A549 (cell line): ENCODE results near the gene MAN2A2. TPM values are rescaled to one million over a fixed set of nuclear protein-coding genes. Genes with fewer than 3 reads are reported as not detected.

Experiments used
- ATAC-seq, 2 experiments: fragments of 200-7000 bp in 1 of 2; fragments of >200 bp in 1 of 2; cut with Nextera tagmentation in 1 of 2; cut with Tn5 transposase in 1 of 2; 3 replicates each; pipeline versions ENCODE4 v1.8.0 to v1.9.1; 2018 to 2020; ENCODE audit warnings: mild to moderate bottlenecking in 1 of 2, moderate library complexity in 1 of 2
- CTCF ChIA-PET: fragments of 300-600 bp; sonication (Branson Sonifier 250); formaldehyde crosslinking; extraction: SDS; loops from one replicate; lab custom pipeline; 2021; ENCODE audit warnings: antibody characterized with exemption, inconsistent platforms; lab: Yijun Ruan, JAX
- POLR2A ChIA-PET: fragments of 350-600 bp; formaldehyde crosslinking; extraction: SDS; loops from one replicate; lab custom pipeline; 2021; ENCODE audit warnings: antibody characterized with exemption, inconsistent platforms; lab: Yijun Ruan, JAX
- DNase-seq, 2 experiments: peaks; one replicate each; pipeline versions ENCODE4 v3.0.0 to v3.0.0-alpha.2; 2011 to 2016; ENCODE audit warnings: low read depth in 1 of 2, low spot score in 1 of 2
- FAIRE-seq: peaks from 2 replicates; lab custom pipeline; 2011; peaks lifted over from hg19 to GRCh38; lab: Jason Lieb, UNC
- H3K27ac ChIP-seq, 2 experiments: fragments of >200 bp; sonication (Bioruptor Twin); formaldehyde crosslinking; 3 replicates each; pipeline ENCODE4 v1.5.1; 2016 to 2017
- H3K4me1 ChIP-seq: fragments of >200 bp; sonication (Bioruptor Twin); formaldehyde crosslinking; 3 replicates; pipeline ENCODE4 v1.6.1; 2016
- H3K4me2 ChIP-seq: fragments of >200 bp; sonication (Bioruptor Twin); formaldehyde crosslinking; 3 replicates; pipeline ENCODE4 v1.6.1; 2016
- H3K4me3 ChIP-seq: fragments of >200 bp; sonication (Bioruptor Twin); formaldehyde crosslinking; 3 replicates; pipeline ENCODE4 v1.5.1; 2016
- H3K9me3 ChIP-seq: fragments of >200 bp; sonication (Bioruptor Twin); formaldehyde crosslinking; 3 replicates; pipeline ENCODE4 v1.6.1; 2016
- BCL3 ChIP-seq: fragments of >200 bp; sonication (Bioruptor Twin); formaldehyde crosslinking; IDR thresholded peaks from 3 replicates; pipeline ENCODE4 v1.6.1; 2016
- CBX2 ChIP-seq: fragments of 200-600 bp; sonication (generic); IDR thresholded peaks from 2 replicates; pipeline ENCODE4 v1.6.1; 2016; ENCODE audit warnings: low read depth, mild to moderate bottlenecking, borderline replicate concordance
- CHD2 ChIP-seq: fragments of 150-350 bp; IDR thresholded peaks from 2 replicates; pipeline ENCODE4 v1.6.1; 2014; ENCODE audit warnings: low read length; ENCODE audit not compliant: partially characterized antibody
- EHF ChIP-seq: fragments of 250-450 bp; sonication (Bioruptor Pico); IDR thresholded peaks from 2 replicates; pipeline ENCODE4 v1.5.0; 2020; ENCODE audit warnings: mild to moderate bottlenecking
- EHMT2 ChIP-seq: fragments of 200-600 bp; sonication (generic); IDR thresholded peaks from 2 replicates; pipeline ENCODE4 v1.6.1; 2016; ENCODE audit warnings: antibody characterized with exemption, low read depth, mild to moderate bottlenecking, moderate library complexity
- ESRRA ChIP-seq: fragments of 150-350 bp; IDR thresholded peaks from 2 replicates; pipeline ENCODE4 v1.6.1; 2014; ENCODE audit warnings: mild to moderate bottlenecking, low read length, borderline replicate concordance
- FOSB ChIP-seq: fragments of 250-450 bp; sonication (Bioruptor Pico); IDR thresholded peaks from 2 replicates; pipeline ENCODE4 v1.5.0; 2020; ENCODE audit warnings: mild to moderate bottlenecking, moderate library complexity
- FOSL2 ChIP-seq, 2 experiments: fragments of 450-650 bp in 1 of 2; fragments of >200 bp in 1 of 2; sonication (Bioruptor Twin) in 1 of 2; formaldehyde crosslinking; IDR thresholded peaks; 2 replicates each; pipeline versions ENCODE4 v1.5.0 to v1.6.1; 2016 to 2020; ENCODE audit warnings: mild to moderate bottlenecking in 1 of 2, moderate library complexity in 1 of 2
- FOXS1 ChIP-seq: fragments of 250-450 bp; sonication (Bioruptor Pico); IDR thresholded peaks from 2 replicates; pipeline ENCODE4 v1.5.0; 2020; ENCODE audit warnings: mild to moderate bottlenecking, moderate library complexity
- GATA3 ChIP-seq: IDR thresholded peaks from 2 replicates; pipeline ENCODE4 v1.6.1; 2012; ENCODE audit warnings: borderline replicate concordance
- HEYL ChIP-seq: fragments of 250-450 bp; sonication (Bioruptor Pico); IDR thresholded peaks from 2 replicates; pipeline ENCODE4 v1.8.0; 2021; ENCODE audit warnings: mild to moderate bottlenecking, moderate library complexity
- HOXA7 ChIP-seq: fragments of 250-450 bp; sonication (Bioruptor Pico); IDR thresholded peaks from 2 replicates; pipeline ENCODE4 v1.5.0; 2020; ENCODE audit warnings: mild to moderate bottlenecking, moderate library complexity
- HOXB5 ChIP-seq: fragments of 250-450 bp; sonication (Bioruptor Pico); IDR thresholded peaks from 2 replicates; pipeline ENCODE4 v1.5.0; 2020; ENCODE audit warnings: mild to moderate bottlenecking, moderate library complexity
- KDM5A ChIP-seq: fragments of 200-600 bp; sonication (generic); IDR thresholded peaks from 2 replicates; pipeline ENCODE4 v1.6.1; 2016; ENCODE audit warnings: antibody characterized with exemption, mild to moderate bottlenecking
- MAX ChIP-seq: IDR thresholded peaks from 2 replicates; pipeline ENCODE4 v1.6.1; 2012
- MAZ ChIP-seq: fragments of 150-350 bp; IDR thresholded peaks from 2 replicates; pipeline ENCODE4 v1.6.1; 2014; ENCODE audit warnings: antibody characterized with exemption, low read depth, low read length, borderline replicate concordance
- NFE2L2 ChIP-seq: fragments of 150-350 bp; conservative IDR thresholded peaks from 2 replicates; pipeline ENCODE4 v1.6.1; 2014; ENCODE audit warnings: low read length
- PHF8 ChIP-seq: fragments of 200-600 bp; sonication (generic); IDR thresholded peaks from 2 replicates; pipeline ENCODE4 v1.6.1; 2016; ENCODE audit warnings: low read depth, mild to moderate bottlenecking, antibody characterized with exemption, moderate library complexity, borderline replicate concordance
- POLR2A ChIP-seq: IDR thresholded peaks from 2 replicates; pipeline ENCODE4 v1.6.1; 2012; ENCODE audit warnings: mild to moderate bottlenecking, low read length
- RAD21 ChIP-seq, 2 experiments: fragments of >200 bp in 1 of 2; sonication (Bioruptor Twin) in 1 of 2; formaldehyde crosslinking in 1 of 2; IDR thresholded peaks in 1 of 2; conservative IDR thresholded peaks in 1 of 2; 2 replicates in 1 of 2; 3 replicates in 1 of 2; pipeline ENCODE4 v1.6.1; 2012 to 2018; ENCODE audit warnings: inconsistent platforms in 1 of 2
- RARB ChIP-seq: fragments of 250-450 bp; sonication (Bioruptor Pico); IDR thresholded peaks from 2 replicates; pipeline ENCODE4 v1.8.0; 2021; ENCODE audit warnings: mild to moderate bottlenecking, moderate library complexity
- RCOR1 ChIP-seq: fragments of 150-350 bp; IDR thresholded peaks from 2 replicates; pipeline ENCODE4 v1.6.1; 2014; ENCODE audit warnings: antibody characterized with exemption, low read length, low read depth
- ZFP36 ChIP-seq: fragments of 450-650 bp; IDR thresholded peaks from 2 replicates; pipeline ENCODE4 v1.6.1; 2014; ENCODE audit warnings: borderline replicate concordance; ENCODE audit not compliant: partially characterized antibody
- ZNF302 ChIP-seq: fragments of 250-450 bp; sonication (Bioruptor Pico); IDR thresholded peaks from 2 replicates; pipeline ENCODE4 v1.9.0; 2021; ENCODE audit warnings: inconsistent platforms, mild to moderate bottlenecking, moderate library complexity
- WGBS: methylation state at CpG from one replicate; pipeline ENCODE4 v1.1.6; 2017; ENCODE audit errors: missing lambda C conversion rate; 5-methylcytosine and 5-hydroxymethylcytosine counted together
- polyA plus RNA-seq, 4 experiments: library from polyadenylated mRNA; depleted of rRNA in 3 of 4; stranded (reverse); fragments of >200 nt; fragmentation: RNase III in 1 of 4; extraction: RNeasy Plus Mini Kit Qiagen cat#74134 plus additional on column Dnase treatment in 1 of 4; gene quantifications; 2 replicates in 3 of 4; 3 replicates in 1 of 4; pipeline ENCODE4 v1.2.3, GENCODE V29; 2011 to 2017
- TF ChIP-seq, protein P1 (sequence below): IDR thresholded peaks from 2 replicates; pipeline ENCODE4 v1.6.1; 2012
- TF ChIP-seq, protein P2 (sequence below): fragments of >200 bp; sonication (Bioruptor Twin); formaldehyde crosslinking; IDR thresholded peaks from 2 replicates; pipeline ENCODE4 v1.6.1; 2016

MAN2A2 gene
- polyA plus RNA-seq, 2 of the 4 experiments (the other 2 are of a cell fraction), result 22.0 to 32.6 TPM

GRCh38 chr15:90875549-90875981, 27.5 kb upstream of the MAN2A2 start:
- no peak overlapping the region for H3K4me2 ChIP-seq
- ATAC-seq (no peak), FAIRE-seq (no peak), DNase-seq (no peak)
- no peak for TF ChIP-seq MAZ
- TF ChIP-seq FOSB (CRISPR knock-in tag), result no peak
- no peak for TF ChIP-seq CBX2
- no peak for TF ChIP-seq CHD2
- TF ChIP-seq HOXA7 (CRISPR knock-in tag), result no peak
- no peak for TF ChIP-seq MAX
- no peak overlapping the region for H3K27ac ChIP-seq
- CTCF ChIA-PET, result interaction anchor here (1.0 to 4.2 kb wide), 6 partner anchors 10 to 228 kb away, joined by 3 to 48 read pairs (median 4); partner anchors contain the start of genes FES and HDDC3
- POLR2A ChIA-PET, result no interaction called here
- WGBS, result 97% methylated on average over 11 of the region's 12 CpGs
- no peaks in the 10 kb centered on the region for H3K9me3 ChIP-seq
- no peak overlapping the region for H3K4me3 ChIP-seq
- peaks cover 29% of the 10 kb centered on the region for H3K4me1 ChIP-seq

DNA sequence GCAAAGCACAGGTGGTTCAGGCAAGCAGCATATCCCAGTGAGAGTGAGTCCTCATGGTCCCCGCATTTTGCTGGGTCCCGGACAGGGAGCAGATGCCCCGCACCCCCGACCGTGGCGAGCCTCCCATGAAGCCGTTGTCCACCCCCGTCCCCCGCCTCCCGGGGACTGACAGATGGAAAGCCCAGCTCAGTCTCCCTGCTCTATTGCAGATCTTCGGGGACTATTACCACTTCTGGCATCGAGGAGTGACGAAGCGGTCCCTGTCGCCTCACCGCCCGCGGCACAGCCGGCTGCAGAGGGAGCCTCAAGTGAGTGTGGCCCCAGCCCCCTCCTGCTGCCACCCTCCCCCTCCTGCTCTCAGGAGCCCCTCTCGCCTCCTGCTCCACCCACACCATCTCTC, 27.1 kb upstream of the MAN2A2 start:
- CTCF ChIA-PET, result interaction anchor here (1.0 to 4.2 kb wide), 6 partner anchors 10 to 228 kb away, joined by 3 to 48 read pairs (median 4); partner anchors contain the start of genes FES and HDDC3
- no peak overlapping the region for H3K4me3 ChIP-seq
- no peaks in the 10 kb centered on the region for H3K9me3 ChIP-seq
- WGBS, result 93% methylated on average over 17 of the region's 20 CpGs
- FAIRE-seq, result no peak
- H3K27ac ChIP-seq, result no peak overlapping the region
- no peak for ATAC-seq
- POLR2A ChIA-PET, result no interaction called here
- H3K4me1 ChIP-seq, result peaks cover 26% of the 10 kb centered on the region
- H3K4me2 ChIP-seq, result no peak overlapping the region
- DNase-seq, result no peak
- TF ChIP-seq CBX2 (no peak), KDM5A (no peak), NFE2L2 (no peak), EHF (CRISPR knock-in tag) (no peak), ESRRA (no peak), CHD2 (no peak), GATA3 (no peak), BCL3 (no peak), RAD21 (conservative IDR thresholded peaks at IDR 0.05 in 1 of 2, IDR thresholded peaks at IDR 0.05 in 1 of 2) (no peak), ZFP36 (no peak)
- TF ChIP-seq, protein P1, sequence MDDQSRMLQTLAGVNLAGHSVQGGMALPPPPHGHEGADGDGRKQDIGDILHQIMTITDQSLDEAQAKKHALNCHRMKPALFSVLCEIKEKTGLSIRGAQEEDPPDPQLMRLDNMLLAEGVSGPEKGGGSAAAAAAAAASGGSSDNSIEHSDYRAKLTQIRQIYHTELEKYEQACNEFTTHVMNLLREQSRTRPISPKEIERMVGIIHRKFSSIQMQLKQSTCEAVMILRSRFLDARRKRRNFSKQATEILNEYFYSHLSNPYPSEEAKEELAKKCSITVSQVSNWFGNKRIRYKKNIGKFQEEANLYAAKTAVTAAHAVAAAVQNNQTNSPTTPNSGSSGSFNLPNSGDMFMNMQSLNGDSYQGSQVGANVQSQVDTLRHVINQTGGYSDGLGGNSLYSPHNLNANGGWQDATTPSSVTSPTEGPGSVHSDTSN, result no peak
- TF ChIP-seq, all 56 proteins: peak for 0

- TF ChIP-seq FOSB (CRISPR knock-in tag) (no peak), RCOR1 (no peak), RAD21 (conservative IDR thresholded peaks at IDR 0.05 in 1 of 2, IDR thresholded peaks at IDR 0.05 in 1 of 2) (no peak), ZFP36 (no peak), BCL3 (no peak), PHF8 (no peak), RARB (no peak), ZNF302 (CRISPR knock-in tag) (no peak), HOXB5 (no peak), FOXS1 (CRISPR knock-in tag) (no peak), EHMT2 (no peak), FOSL2 (IDR thresholded peaks at IDR 0.05) (no peak), FOSL2 (CRISPR knock-in tag; IDR thresholded peaks at IDR 0.05) (no peak), POLR2A (no peak), HEYL (no peak), CBX2 (no peak)
- TF ChIP-seq, protein P2, sequence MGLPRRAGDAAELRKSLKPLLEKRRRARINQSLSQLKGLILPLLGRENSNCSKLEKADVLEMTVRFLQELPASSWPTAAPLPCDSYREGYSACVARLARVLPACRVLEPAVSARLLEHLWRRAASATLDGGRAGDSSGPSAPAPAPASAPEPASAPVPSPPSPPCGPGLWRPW, result no peak
- TF ChIP-seq, all 56 proteins: peak for 0
- FAIRE-seq, result no peak
- POLR2A ChIA-PET, result no interaction called here
Observed at GRCh38 chr15:90876512-90877170, 26.5 kb upstream of the MAN2A2 start.

More at GRCh38 chr15:90876512-90877170, 26.5 kb upstream of the MAN2A2 start:
- Histone ChIP-seq H3K4me3 (no peak overlapping the region), H3K27ac (no peak overlapping the region), H3K9me3 (no peaks in the 10 kb centered on the region), H3K4me2 (no peak overlapping the region), H3K4me1 (peaks cover 26% of the 10 kb centered on the region)
- ATAC-seq (no peak), DNase-seq (no peak)
- WGBS, result 95% methylated on average over 15 of the region's 15 CpGs
- CTCF ChIA-PET, result interaction anchor here (1.0 to 4.2 kb wide), 4 partner anchors 9 to 229 kb away, joined by 4 to 48 read pairs (median 4); partner anchors contain the start of genes FES and HDDC3
